AG08395 (cell line): ENCODE measurements around the gene GJA5.
A peak's percentile ranks its signal among the peaks of the same experiment; 100 is the strongest.

Experiments
- DNase-seq: peaks from one replicate; pipeline ENCODE4 v3.0.0; 2012; ENCODE audit warnings: mixed read lengths, low spot score

GJA5 gene

DNA sequence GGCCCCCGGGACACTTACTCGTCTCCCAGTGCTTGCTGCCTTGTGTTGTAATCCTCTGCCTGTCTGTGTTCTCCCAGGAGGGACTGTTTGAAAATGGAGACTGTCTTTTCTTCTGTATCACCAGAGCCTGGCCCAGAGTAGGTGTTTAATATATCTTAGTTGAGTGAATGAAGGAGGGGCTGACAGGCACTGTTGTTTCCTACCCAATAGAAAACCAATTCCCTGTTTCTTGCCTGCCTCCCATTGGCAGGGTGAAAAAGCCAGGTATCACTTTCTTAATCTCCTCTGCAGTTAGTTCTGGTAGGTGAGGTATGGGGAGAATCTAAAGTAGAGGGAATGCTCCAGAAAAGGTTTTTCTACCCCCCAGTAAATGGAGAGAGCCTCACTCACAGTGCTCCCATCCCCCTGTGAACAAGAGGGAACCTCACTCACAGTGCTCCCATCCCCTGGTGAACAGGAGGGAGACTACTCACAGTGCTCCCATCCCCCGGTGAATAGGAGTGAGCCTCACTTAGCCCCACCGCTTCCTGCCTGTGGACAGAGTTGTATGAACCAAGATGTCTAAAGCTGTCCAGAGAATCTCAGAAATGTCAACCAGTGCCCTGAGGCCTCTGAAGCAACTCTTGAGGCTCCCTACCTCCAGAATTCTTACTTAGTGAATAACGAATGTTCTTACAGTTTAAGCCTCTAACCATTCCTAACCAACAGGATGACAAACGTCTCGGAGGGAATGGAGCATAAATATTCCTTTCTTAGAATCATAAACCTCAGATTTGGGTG is at the start of gene GJA5:
Gene GJA5, minus strand, starts transcription at position 122 of the 780 bp plus-strand sequence. CDS start 1,364 bp downstream, outside the sequence.
- DNase-seq, result peak; percentile 25

DNA sequence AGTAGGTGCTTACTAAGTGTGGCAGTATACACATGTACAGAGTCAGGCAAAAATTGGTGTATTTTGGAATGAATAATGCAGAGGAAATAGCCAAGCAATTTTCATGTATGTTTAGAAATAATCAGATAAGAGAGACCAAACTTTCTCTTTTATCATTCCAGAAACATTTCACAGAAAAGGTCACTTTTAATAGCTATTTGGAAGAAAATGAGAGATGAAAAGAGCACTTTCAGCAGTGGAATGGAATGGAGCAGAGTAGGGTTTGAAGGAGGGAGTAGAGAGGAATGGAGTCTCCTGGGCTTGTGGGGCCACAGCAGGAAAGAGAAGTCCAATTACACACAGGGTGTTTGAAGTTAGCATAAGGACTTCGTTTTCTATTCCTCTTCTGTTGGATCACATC is 48.8 kb upstream of the GJA5 start:
- DNase-seq, result no peak

DNA sequence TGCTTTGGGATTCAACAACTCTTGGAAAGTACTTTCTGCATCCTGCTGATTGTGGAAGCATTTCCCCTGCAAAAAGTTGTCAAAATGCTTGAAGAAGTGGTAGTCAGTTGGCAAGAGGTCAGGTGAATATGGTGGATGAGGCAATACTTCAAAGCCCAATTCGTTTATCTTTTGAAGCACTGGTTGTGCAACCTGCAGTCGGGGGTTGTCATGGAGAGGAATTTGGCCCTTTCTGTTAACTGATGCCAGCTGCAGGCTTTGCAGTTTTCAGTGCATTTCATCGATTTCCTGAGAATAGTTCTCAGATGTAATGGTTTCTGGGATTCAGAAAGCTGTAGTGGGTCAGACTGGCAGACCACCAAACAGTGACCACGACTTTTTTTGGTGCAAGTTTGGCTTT is 47.6 kb upstream of the GJA5 start:
- no peak for DNase-seq

DNA sequence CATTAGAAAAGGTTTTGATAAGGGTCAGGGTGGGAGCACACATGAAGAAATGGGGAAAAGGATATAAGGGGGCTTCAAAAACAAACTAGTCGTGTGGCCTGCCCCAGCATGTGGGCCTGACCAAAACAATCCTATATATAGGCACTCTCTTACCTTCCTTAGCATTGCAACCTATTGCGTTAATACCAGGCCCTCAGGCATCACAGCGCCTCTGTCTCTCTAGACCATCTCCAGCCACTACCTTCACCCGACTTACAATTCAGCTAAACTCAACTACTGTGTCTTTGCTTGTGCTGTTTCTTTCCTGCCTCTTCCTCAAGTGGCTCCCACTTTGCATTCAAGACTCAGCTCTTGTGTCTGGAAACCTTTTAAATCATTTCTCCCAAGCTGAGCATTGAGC is 47.0 kb upstream of the GJA5 start:
- no peak for DNase-seq

DNA sequence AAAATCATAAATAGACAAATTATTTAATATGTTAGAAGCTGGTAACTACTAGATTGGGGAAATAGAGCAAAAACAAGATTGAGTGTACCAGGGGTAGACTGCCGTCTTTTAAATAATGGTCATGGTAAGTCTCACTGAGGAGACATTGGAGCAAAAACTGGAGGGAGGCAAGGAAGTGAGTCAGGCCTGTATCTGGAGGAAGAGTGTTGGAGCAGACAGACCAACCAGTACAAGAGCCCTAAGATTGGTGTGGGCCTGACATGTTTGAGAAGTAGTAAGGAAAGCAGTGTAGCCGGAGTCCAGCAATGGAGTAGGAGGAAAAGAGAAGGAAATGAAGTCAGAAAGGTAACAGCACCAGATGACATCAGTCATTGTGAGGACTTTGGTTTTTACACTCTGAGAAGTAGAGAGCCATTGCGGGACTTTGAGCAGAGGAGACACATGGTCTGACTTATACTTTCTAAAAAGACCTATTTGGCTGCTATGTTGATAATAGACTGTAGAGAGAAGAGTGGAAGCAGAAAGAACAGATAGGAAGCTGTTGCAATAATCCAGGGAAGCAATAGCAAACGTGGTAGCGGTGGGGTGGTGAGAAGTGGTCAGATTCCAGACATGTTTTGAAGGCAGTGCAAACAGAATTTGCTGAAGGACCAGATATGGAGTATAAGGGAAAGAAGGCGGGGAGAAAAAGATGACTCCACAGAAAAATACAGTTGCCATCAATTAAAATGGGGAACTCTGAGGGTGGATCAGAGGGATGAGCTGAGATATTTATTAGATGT is 44.7 kb upstream of the GJA5 start:
- no peak for DNase-seq

DNA sequence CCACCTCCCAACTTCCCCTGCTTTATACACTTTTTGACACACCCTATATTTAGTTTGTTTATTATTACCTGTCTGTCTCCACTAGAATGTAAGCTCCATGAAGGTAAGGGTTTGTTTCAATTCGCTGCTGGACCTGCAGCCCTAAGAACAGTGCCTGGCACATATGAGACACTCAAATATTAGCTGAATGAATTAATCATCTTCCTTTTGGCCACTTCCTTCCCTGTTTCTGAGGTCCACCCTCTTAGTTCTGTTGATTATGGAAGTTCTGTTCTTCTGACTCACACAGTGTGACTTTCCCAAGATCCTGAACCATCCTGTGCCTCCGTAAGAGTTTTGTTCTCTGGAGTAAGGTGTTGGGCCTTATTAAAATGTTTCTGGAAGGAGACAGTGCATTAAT is 40.4 kb upstream of the GJA5 start:
- DNase-seq, result no peak

DNA sequence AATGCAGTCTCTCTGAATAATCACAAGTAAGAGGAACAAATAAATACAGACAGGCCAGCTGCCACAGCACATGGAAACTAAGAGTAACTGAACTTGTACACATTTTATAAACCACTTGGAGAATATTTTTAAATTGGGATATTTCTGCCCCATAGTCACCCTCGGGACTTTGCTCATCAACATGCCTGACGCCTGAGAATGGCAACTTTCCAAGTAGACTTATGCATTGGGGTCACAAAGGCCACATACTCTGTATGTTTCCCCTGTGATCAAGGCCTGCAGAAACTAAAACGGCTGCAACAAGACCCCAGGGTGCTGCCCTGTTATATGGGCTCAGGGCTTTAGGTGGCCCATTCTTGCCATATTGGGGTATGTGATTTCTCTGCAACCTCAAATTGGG is 38.3 kb upstream of the GJA5 start:
- no peak for DNase-seq

DNA sequence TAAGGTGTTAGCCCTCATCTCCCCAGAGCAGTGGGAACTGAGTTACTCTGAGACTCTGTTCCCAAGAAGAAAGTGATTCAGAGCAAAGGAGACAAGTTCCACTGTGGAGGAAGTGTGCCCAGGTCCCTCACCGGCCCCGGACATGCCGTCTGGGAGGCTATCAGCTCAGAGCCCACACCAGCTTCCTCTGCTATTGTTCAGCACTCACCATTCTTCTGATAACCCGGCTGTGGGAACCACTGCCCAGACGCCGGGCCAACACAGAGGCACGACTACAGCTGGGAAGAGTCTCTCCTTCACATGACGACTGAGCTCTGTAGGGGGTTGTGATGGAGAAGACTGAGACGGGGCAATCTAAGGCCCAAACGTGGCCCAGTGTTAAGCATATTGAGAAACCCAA is 34.2 kb upstream of the GJA5 start:
- no peak for DNase-seq

DNA sequence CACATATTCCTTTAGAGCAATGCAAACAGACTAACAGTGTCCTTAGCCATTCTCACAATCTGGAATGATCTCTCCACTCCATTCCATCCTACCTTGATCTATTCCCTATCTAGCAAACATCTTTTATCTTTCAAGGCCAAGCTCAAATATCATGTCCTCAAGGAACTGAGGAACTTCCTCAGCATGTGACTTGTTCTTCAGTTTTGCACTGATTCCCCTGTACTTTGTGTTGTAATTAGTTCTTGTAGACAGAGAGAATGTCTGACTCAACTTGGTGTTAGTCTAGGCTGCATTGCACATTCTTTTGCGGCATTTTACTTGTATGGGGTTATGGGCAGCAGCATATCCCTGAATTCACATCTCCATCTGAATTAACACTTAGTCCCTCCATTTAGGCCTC is 31.5 kb upstream of the GJA5 start:
- no peak for DNase-seq

DNA sequence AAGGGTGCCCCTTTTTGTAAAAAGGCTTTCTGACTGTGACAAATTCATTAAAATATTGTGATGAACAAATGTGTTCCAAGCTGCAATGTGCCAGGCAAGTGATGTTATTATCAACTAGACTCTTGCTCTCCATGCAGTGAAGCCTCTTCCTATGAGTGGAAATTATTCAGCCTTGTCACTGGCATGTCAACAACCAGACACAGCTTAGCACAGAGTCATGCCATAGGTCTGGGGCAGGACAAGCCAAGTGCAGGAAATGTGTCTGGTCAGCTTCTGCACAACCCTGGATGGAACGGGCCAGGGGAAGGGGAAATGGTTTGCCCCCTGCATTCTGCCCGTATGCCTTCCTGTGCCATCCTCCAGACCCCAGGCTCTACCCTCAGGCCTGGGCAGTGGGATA is 27.4 kb upstream of the GJA5 start:
- DNase-seq, result no peak

DNA sequence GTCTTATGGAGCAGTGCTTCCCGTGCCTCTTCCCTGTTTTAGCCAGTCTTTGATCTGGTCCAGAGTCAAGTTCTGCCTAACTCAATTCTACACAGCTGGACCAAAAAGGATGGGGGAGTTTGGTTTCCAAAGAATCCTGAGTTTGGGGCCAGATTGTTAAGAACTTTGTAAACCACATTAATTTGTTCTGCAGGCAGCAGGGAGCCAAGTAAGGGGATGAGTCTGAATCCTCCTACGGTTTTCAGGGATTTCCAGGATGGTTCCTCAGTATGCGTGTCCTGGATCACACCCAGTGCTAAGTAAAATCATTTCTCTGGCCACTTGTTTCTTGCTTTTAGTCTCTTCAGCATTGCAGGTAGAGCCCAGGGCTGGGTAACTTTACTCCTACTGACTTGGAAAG is 26.1 kb upstream of the GJA5 start:
- DNase-seq, result no peak

DNA sequence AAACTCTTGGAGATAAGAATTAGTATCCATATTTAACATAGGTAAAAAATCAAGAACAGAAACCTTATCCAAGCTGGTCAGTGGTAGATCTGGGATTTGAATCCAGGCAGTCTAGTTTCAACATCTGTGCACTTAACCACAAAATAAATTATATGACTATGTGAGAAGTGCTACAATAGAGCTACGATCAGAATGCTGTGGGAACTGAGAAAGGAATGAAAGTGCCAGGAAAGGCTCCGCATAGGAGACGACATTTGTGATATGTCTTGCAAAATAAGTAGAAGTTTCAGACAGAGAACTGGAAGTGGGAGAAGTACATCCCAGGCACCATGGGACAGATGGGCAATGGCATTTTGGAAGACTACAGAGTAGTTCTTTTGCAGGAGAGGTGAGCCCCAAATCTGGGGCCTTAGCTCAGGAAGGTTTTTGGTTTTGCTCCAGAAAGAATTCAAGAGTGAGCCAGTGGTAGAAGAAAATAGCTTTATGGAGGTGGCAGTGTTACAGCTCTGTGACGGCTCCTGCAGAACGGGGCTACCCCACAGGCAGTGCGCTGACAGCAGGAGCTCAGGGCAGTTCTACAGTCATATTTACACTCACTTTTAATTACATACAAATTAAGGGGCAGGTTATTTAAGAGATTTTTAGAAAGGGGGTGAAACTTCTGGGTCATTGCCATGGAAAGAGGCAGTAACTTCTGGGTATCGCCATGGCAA is 25.5 kb upstream of the GJA5 start:
- DNase-seq, result peak; percentile 18

DNA sequence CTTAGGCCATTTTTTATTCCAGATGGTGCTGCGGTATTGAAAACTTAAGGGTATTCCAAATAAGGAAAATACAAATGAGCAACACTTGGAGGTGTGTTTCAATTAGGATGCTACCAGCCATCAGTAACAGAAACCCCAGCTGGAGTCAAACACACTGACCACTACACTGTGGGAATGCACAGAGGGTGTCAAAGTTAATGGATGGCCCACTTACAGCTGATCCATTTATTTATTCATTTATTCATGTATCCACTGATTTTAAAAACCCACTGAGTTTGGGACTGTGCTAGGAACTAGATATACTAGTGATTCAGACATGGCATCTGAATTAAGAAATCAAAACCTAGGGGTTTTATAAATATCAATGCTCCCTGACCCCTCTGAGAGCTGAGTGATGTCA is 24.5 kb upstream of the GJA5 start:
- no peak for DNase-seq

DNA sequence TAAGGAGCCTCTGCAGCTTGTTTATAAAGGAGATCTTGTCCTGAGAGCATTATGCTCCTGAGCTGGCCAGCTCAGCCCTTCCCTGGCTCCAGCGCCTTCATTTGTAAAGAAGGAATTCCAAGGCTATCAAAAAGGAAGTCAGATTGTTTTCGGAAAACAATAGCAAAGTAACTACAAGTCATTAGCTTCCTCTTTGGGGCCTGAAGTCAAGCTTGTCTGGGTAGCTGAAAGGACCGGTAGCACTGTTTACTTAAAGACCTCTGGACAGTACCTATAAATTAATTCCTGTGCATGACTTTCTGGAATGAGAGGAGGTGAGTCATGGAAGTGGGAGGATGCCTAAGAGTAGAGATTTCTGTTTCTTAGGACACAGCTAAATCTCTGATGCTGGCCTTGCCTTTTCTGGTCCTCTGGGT is 20.7 kb upstream of the GJA5 start:
- no peak for DNase-seq

DNA sequence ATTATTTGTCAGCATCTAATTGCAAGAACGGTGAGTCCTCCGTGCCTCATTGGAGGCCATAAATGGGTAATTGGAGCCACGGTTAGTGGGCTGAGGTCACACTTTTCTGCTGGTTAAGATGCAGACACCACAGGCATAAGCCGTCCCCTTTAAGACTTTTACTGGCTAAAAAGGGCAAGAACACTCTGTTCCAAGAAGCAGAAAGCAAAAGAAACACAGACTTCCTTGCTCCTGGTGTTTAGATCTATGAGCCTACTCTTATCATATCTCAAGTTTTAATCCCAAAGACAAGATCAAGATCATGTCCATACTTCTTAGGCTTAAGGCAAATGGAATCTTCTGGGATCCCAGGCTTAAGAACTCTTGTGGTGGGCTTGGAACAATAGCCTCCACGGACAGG is 17.3 kb upstream of the GJA5 start:
- DNase-seq, result no peak

DNA sequence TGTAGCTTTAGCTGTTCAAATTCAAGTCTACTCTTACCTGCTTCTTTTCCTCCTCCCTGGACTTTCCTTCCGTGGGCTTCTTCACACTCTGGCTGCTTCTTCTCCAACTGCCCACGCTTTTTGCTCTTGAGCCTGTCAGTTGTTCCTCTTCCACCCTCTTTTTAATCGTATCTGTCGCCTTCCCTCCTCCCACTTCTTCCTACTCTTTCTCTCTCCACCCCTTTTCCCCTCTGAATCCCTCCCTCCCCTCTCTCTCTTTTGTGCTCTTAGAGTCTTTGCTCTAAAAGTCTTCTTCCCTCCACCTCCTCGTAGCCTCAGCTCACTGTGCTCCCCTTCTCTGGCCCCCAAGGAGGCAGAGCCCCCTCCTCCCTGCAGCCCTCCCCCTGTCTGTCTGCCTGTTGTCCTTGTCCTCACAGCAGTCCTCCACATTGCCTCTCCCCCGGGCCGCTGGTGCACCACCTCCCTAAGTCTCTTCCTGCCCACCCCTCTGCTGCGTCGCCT is 12.9 kb upstream of the GJA5 start:
- DNase-seq, result no peak

DNA sequence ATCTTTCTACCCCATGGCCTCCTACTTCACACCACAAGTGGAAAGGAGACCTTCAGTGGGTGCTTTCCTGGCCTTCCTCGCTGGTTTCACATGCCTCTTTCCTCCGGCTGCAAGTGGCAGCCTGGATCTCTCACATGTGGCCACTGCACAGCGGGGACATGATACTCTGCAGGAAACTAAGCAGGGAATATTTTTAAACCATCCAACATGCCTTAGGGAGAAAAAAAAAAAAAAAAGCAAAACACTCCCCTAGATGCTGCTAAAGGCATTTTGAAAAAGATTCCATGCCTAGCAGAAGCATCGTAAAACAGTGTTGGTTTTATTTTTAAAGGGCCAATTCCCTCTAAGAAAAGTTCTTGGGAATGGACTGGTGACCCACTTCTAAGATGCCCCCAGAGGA is 12.2 kb upstream of the GJA5 start:
- no peak for DNase-seq

DNA sequence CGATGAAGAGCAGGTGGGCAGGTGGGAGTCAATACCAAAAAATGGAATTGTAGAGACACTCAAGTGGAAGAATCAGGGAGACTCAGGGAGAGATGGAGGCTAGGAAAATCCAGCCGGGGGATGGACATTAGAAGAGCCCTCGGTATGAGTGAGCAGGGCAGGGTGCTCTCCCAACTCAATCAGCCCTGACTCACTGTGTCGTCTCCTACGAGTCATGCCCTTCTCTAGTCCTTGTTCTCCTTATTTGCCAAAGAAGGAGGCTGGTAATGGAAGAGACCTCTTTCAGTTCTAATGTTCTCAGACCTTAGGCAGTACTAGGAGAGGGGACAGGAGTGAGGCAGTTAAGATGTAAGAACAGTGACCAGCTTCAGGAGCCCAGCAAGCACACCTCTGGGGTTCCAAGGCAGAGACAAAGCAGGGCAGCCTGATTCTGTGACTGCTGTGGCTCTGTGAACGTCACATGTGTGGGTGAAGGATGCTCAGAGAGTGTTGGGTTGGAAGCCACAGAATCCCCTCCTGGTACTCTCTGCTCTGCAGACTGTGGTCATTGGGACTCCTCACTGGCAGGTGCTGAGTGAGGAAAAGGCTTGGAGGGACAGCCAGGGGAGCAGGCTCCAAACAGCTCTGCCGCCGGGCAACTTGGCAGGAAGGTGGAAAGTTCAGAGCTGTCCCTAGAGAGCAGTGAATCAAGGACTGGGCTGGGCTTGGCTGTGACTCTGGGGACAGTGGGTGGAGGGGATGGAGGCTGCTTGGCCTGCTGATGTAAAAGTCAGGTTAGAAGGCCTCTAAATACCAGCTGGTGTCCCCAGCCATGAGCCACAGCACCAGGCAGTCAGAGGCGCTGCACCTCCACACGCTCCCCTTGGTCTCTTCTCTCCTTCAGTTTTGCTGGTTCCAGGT is 11.1 kb upstream of the GJA5 start:
- DNase-seq, result peak; percentile 56

DNA sequence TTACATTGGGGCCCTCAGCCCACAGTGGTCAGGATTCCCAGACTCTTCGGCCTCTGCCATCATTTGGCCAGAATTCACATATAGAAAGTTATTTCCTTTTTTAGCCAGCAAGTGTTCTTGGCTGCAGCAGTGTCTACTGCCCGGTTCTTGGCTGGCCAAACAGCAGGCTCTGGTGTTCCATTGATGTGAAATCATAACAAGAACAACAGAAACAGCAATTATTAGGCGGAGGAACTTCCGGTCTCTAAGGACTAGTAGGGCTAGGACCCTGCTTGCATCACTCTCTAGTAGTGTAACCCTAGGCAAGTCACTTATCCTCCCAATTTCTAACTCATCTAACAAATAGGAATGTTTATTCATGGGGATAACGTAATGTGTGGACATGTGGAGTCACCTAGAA is 8.7 kb upstream of the GJA5 start:
- DNase-seq, result no peak

DNA sequence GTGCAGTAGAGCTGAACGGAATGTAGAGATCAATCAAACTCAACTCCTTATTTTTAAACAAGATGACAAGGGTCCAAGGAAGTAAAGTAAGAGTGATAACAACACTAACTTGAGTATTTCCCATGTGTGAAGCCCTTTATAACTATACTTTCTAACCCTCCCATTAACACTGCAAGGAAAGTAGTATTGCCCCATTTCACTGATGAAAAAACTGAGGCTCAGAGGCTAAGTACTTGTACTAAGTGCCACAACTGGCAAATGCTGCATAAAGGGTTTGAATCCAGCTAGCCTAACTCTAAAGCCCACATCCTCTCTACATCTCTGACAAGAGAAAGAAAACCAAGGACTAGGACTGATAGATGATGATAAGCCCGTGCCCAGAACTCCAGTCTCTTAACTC is 8.2 kb upstream of the GJA5 start:
- no peak for DNase-seq

DNA sequence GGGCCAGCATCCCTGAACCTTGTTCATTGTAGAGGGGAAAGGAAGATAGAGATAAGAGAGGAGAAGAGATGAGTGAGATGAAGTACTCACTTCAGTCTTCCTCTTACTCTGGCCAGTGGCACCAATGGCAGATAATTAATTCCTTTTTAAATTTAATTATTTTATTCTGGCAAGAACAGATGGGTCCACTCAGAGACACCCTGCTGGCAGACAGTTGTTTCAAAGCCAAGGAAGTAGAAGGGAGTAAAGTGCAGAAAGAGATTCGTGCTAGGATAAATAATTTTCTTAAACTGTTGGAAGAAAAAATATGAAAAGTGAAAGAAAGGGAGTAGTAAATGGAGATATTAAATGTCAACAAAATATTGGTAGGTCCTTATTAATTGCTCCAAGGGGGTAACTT is 7.7 kb upstream of the GJA5 start:
- DNase-seq, result no peak
